GM12878 (cell line): ENCODE measurements around the gene EED. TPM values are rescaled to one million over a fixed set of nuclear protein-coding genes. Genes with fewer than 3 reads are reported as not detected.

Experiments used
- ATAC-seq: fragments of 200-7000 bp; cut with Tn5 transposase; 3 replicates; pipeline ENCODE4 v1.9.1; 2020; ENCODE audit warnings: mild to moderate bottlenecking, moderate library complexity
- BruUV-seq: library from RNA; stranded (reverse); fragments of 400-500 nt; replicated peaks from 2 replicates; lab custom pipeline; 2021; lab: Mats Ljungman, UMichigan
- CTCF ChIA-PET: fragments of 300-600 bp; sonication (Branson Sonifier 250); formaldehyde crosslinking; extraction: SDS; loops from one replicate; lab custom pipeline; 2021; ENCODE audit warnings: inconsistent platforms; lab: Yijun Ruan, JAX
- POLR2A ChIA-PET: fragments of 350-600 bp; formaldehyde crosslinking; extraction: SDS; loops from one replicate; lab custom pipeline; 2021; ENCODE audit warnings: inconsistent platforms; lab: Charles Lee
- RAD21 ChIA-PET: fragments of 300-600 bp; sonication (Branson Sonifier 250); formaldehyde crosslinking; loops from one replicate; lab custom pipeline; 2023; ENCODE audit warnings: antibody characterized with exemption; ENCODE audit not compliant: unreplicated experiment; lab: Charles Lee
- SMC1A ChIA-PET: fragments of 300-600 bp; sonication (Branson Sonifier 250); formaldehyde crosslinking; loops from one replicate; lab custom pipeline; 2023; ENCODE audit not compliant: unreplicated experiment, uncharacterized antibody; lab: Charles Lee
- DNase-seq: peaks from one replicate; pipeline ENCODE4 v3.0.0-alpha.2; 2011; ENCODE audit warnings: low read depth, low spot score
- FAIRE-seq: peaks from 3 replicates; lab custom pipeline; 2011; peaks lifted over from hg19 to GRCh38; lab: Jason Lieb, UNC
- H2AFZ ChIP-seq: 2 replicates; pipeline ENCODE4 v1.6.0; 2011; ENCODE audit warnings: low read depth, low read length, control low read depth; ENCODE audit not compliant: control insufficient read depth
- H3K27ac ChIP-seq: 2 replicates; pipeline ENCODE4 v1.5.1; 2011; ENCODE audit warnings: control low read depth; ENCODE audit not compliant: control insufficient read depth, insufficient read depth
- H3K27me3 ChIP-seq, 2 experiments: replicated peaks in 1 of 2; 2 replicates each; pipeline versions ENCODE4 v1.6.0 to v1.6.1; 2011; ENCODE audit warnings: low read length in 1 of 2; ENCODE audit not compliant: control insufficient read depth in 2 of 2, insufficient read depth in 2 of 2
- H3K36me3 ChIP-seq, 2 experiments: 2 replicates each; pipeline ENCODE4 v1.5.1; 2011; ENCODE audit warnings: low read length in 1 of 2; ENCODE audit not compliant: control insufficient read depth in 2 of 2, insufficient read depth in 2 of 2
- H3K4me1 ChIP-seq: 2 replicates; pipeline ENCODE4 v1.6.1; 2011; ENCODE audit warnings: mild to moderate bottlenecking, low read length, moderate library complexity, mixed read lengths; ENCODE audit not compliant: control insufficient read depth, insufficient read depth
- H3K4me2 ChIP-seq: 2 replicates; pipeline ENCODE4 v1.6.0; 2011; ENCODE audit warnings: control low read depth; ENCODE audit not compliant: control insufficient read depth, insufficient read depth
- H3K4me3 ChIP-seq: fragments of 200-600 bp; sonication (generic); 2 replicates; pipeline ENCODE4 v1.5.1; 2016
- H3K79me2 ChIP-seq: 2 replicates; pipeline ENCODE4 v1.6.0; 2011; ENCODE audit warnings: low read length; ENCODE audit not compliant: control insufficient read depth, insufficient read depth
- H3K9ac ChIP-seq: 2 replicates; pipeline ENCODE4 v1.8.0; 2011; ENCODE audit warnings: low read length, control low read depth, mixed read lengths; ENCODE audit not compliant: control insufficient read depth, insufficient read depth
- H3K9me3 ChIP-seq: replicated peaks from 3 replicates; pipeline ENCODE4 v1.5.1; 2011; ENCODE audit warnings: mild to moderate bottlenecking, low read length; ENCODE audit not compliant: control insufficient read depth, insufficient read depth
- H4K20me1 ChIP-seq: 2 replicates; pipeline ENCODE4 v1.6.0; 2011; ENCODE audit not compliant: control insufficient read depth, insufficient read depth
- ATF2 ChIP-seq: IDR thresholded peaks from 2 replicates; pipeline ENCODE4 v1.6.1; 2012; ENCODE audit warnings: low read length, inconsistent platforms
- BCL11A ChIP-seq: IDR thresholded peaks from 2 replicates; pipeline ENCODE4 v1.6.1; 2011; ENCODE audit warnings: low read depth, low read length
- CHD2 ChIP-seq: IDR thresholded peaks from 2 replicates; pipeline ENCODE4 v1.6.1; 2011; ENCODE audit warnings: low read depth, low read length, improper control_type of control experiment, borderline replicate concordance
- ESRRA ChIP-seq: IDR thresholded peaks from 2 replicates; pipeline ENCODE4 v1.6.1; 2012; ENCODE audit warnings: mild to moderate bottlenecking, low read length, improper control_type of control experiment
- HCFC1 ChIP-seq: fragments of 150-350 bp; IDR thresholded peaks from 2 replicates; pipeline ENCODE4 v1.6.1; 2014; ENCODE audit warnings: low read length
- IKZF1 ChIP-seq: fragments of 450-650 bp; conservative IDR thresholded peaks from 2 replicates; pipeline ENCODE4 v1.6.1; 2017; ENCODE audit warnings: antibody characterized with exemption, mild to moderate bottlenecking
- KDM1A ChIP-seq: fragments of 200-600 bp; sonication (generic); IDR thresholded peaks from 2 replicates; pipeline ENCODE4 v1.6.1; 2016; ENCODE audit warnings: borderline replicate concordance
- MTA2 ChIP-seq: fragments of 450-650 bp; IDR thresholded peaks from 2 replicates; pipeline ENCODE4 v1.6.1; 2016; ENCODE audit warnings: low read depth, mild to moderate bottlenecking, moderate library complexity
- NFXL1 ChIP-seq: fragments of 450-650 bp; IDR thresholded peaks from 2 replicates; pipeline ENCODE4 v1.6.1; 2017; ENCODE audit warnings: antibody characterized with exemption, mild to moderate bottlenecking, borderline replicate concordance
- NFYB ChIP-seq: IDR thresholded peaks from 2 replicates; pipeline ENCODE4 v1.6.1; 2011; ENCODE audit warnings: low read depth, mild to moderate bottlenecking, low read length, improper control_type of control experiment, moderate library complexity; ENCODE audit not compliant: insufficient read depth
- PBX3 ChIP-seq: IDR thresholded peaks from 2 replicates; pipeline ENCODE4 v1.6.1; 2011; ENCODE audit warnings: mild to moderate bottlenecking, low read depth, low read length, moderate library complexity; ENCODE audit not compliant: insufficient replicate concordance
- POLR2A ChIP-seq: IDR thresholded peaks from 2 replicates; pipeline ENCODE4 v1.6.1; 2011; ENCODE audit warnings: low read depth, mild to moderate bottlenecking, low read length
- SIN3A ChIP-seq: IDR thresholded peaks from 2 replicates; pipeline ENCODE4 v1.6.1; 2012; ENCODE audit warnings: low read depth, low read length, improper control_type of control experiment
- SIX5 ChIP-seq: IDR thresholded peaks from 2 replicates; pipeline ENCODE4 v1.6.1; 2011; ENCODE audit warnings: mild to moderate bottlenecking, low read depth, low read length, moderate library complexity; ENCODE audit not compliant: severe bottlenecking
- SMC3 ChIP-seq: IDR thresholded peaks from 2 replicates; pipeline ENCODE4 v1.6.1; 2011; ENCODE audit warnings: low read length, improper control_type of control experiment, borderline replicate concordance
- SRF ChIP-seq, 2 experiments: IDR thresholded peaks; 2 replicates each; pipeline ENCODE4 v1.6.1; 2011; ENCODE audit warnings: low read depth in 2 of 2, low read length in 2 of 2, mild to moderate bottlenecking in 1 of 2, moderate library complexity in 1 of 2
- TCF7 ChIP-seq: IDR thresholded peaks from 2 replicates; pipeline ENCODE4 v1.6.1; 2014; ENCODE audit warnings: antibody characterized with exemption, borderline replicate concordance
- ZBTB4 ChIP-seq: fragments of 450-650 bp; formaldehyde crosslinking; IDR thresholded peaks from 2 replicates; pipeline ENCODE4 v1.4.0; 2022; ENCODE audit warnings: mild to moderate bottlenecking, moderate library complexity
- WGBS: methylation state at CpG from one replicate; pipeline ENCODE4 v1.1.6; 2016; ENCODE audit warnings: low lambda C conversion rate; ENCODE audit not compliant: insufficient replicate concordance, insufficient coverage; ENCODE audit errors: missing lambda C conversion rate; 5-methylcytosine and 5-hydroxymethylcytosine counted together
- in situ Hi-C: fragments of 300-500 bp; cut with MboI; formaldehyde crosslinking; loops from 9 replicates; pipeline ENCODE4 v1.14.3; 2018; ENCODE audit warnings: mixed read lengths
- intact Hi-C: fragments of 100-400 bp; cut with micrococcal nuclease; formaldehyde crosslinking; loops from one replicate; pipeline ENCODE4 v1.14.2; 2022; ENCODE audit not compliant: unreplicated experiment
- polyA plus RNA-seq, 11 experiments: library from polyadenylated mRNA; depleted of rRNA in 4 of 11; unstranded in 6 of 11; stranded (reverse) in 5 of 11; fragments of >200 nt; fragmentation: Nextera tagmentation in 4 of 11; fragmentation: Illumina TruSeq in 1 of 11; extraction: Ambion mirVana in 4 of 11; extraction: Trizol in 1 of 11; gene quantifications; 1 replicate in 1 of 11; 2 replicates in 10 of 11; pipeline versions ENCODE4 v1.2.1 to v1.2.3, GENCODE V29; 2011 to 2016; ENCODE audit warnings: inconsistent platforms in 2 of 11, missing spikeins in 2 of 11, low read depth in 1 of 11
- total RNA-seq, 4 experiments: library from RNA; depleted of rRNA in 3 of 4; stranded (reverse); fragments of >200 nt in 3 of 4; fragmentation: Illumina TruSeq in 1 of 4; extraction: Trizol in 1 of 4; gene quantifications; 2 replicates each; pipeline versions ENCODE4 v1.2.1 to v1.2.3, GENCODE V29; 2013 to 2021

Gene EED
- total and polyA plus RNA-seq, 10 of the 15 experiments (the other 5 are each of a cell fraction or from before 2014, with no cell fraction given): 41.5 to 140 (median 72.2) TPM

- TF ChIP-seq IKZF1 (no peak), SRF (IDR thresholded peaks at IDR 0.05; ENCODE audit: low read depth in 2 of 2, low read length in 2 of 2) (no peak), CHD2 (no peak), HCFC1 (no peak), BCL11A (no peak), POLR2A (no peak), KDM1A (no peak)
- TF ChIP-seq, all 136 proteins: peak for 0
Measured at GRCh38 chr11:86206337-86206695, 38.2 kb upstream of the EED start (continued).

- no peak for ATAC-seq
- in situ Hi-C loops: no loop called here
- H3K9me3 ChIP-seq: no peaks in the 10 kb centered on the region
- FAIRE-seq: no peak
- H3K27ac ChIP-seq: no peak overlapping the region
- H3K79me2 ChIP-seq: no peaks in the 10 kb centered on the region
- no peak for DNase-seq
- SMC1A ChIA-PET: interaction anchor here (0.7 to 1.2 kb wide), 2 partner anchors 20 to 47 kb away, joined by 3 to 4 read pairs; no protein-coding TSS in a partner anchor
- H3K4me3 ChIP-seq: no peak overlapping the region
- 86% methylated on average over 2 of the region's 2 CpGs for WGBS
- H3K4me2 ChIP-seq: no peak overlapping the region
- POLR2A ChIA-PET: interaction anchor here (0.6 to 1.3 kb wide), 3 partner anchors 83 to 610 kb away, joined by 3 to 6 read pairs (median 5); no protein-coding TSS in a partner anchor
- RAD21 ChIA-PET: no interaction called here
- CTCF ChIA-PET: interaction anchor here (0.9 to 1.0 kb wide), 3 partner anchors 14 to 469 kb away, joined by 3 to 5 read pairs (median 3); no protein-coding TSS in a partner anchor
- BruUV-seq: no TSS peak
- intact Hi-C loops: no loop called here
- no peak overlapping the region for H2AFZ ChIP-seq
- no peaks in the 10 kb centered on the region for H4K20me1 ChIP-seq
- peaks cover 17% of the 10 kb centered on the region for H3K4me1 ChIP-seq
- no peak overlapping the region for H3K9ac ChIP-seq
- H3K36me3 ChIP-seq: no peaks in the 10 kb centered on the region
- no peaks in the 10 kb centered on the region for H3K27me3 ChIP-seq
- TF ChIP-seq ATF2 (no peak), MTA2 (no peak), ESRRA (no peak), NFYB (no peak), NFXL1 (no peak), TCF7 (no peak), SMC3 (no peak), SIX5 (no peak), ZBTB4 (no peak), SIN3A (no peak), PBX3 (no peak)
Measured at GRCh38 chr11:86207413-86207812, 37.1 kb upstream of the EED start.
